Measurements from ENCODE around the gene MAP3K1. TPM values are rescaled to one million over a fixed set of nuclear protein-coding genes. Genes with fewer than 3 reads are reported as not detected.

MAP3K1 gene
- total RNA-seq, 1 experiment from 2014 or later, result 8.5 TPM

- 0 out of 4 replicates have a peak, but pooled peaks cover 0 to 4% of the 10 kb centered on the region in 2 experiments for H3K36me3 ChIP-seq (ENCODE audit: control insufficient read depth in 1 of 2, insufficient read depth in 2 of 2, low read length in 2 of 2)
- RAD21 ChIA-PET (ENCODE audit: low non-redundant PET in 1 of 2, low total read pairs in 2 of 2, uncharacterized antibody in 2 of 2, unreplicated experiment in 2 of 2), result no interaction called here
- intact Hi-C loops (cut with micrococcal nuclease), result no loop called here
- TF ChIP-seq POLR2A (IDR thresholded peaks at IDR 0.05; ENCODE audit: borderline replicate concordance, extremely low read depth, insufficient read depth, insufficient read length), result no peak
- no peak for TF ChIP-seq POLR2AphosphoS5 (IDR thresholded peaks at IDR 0.05; ENCODE audit: low read depth, low read length)
- no peak for TF ChIP-seq TCF7L2 (IDR thresholded peaks at IDR 0.05; ENCODE audit: borderline replicate concordance, extremely low read depth, insufficient read depth, insufficient read length)
- no peak for TF ChIP-seq MAX (IDR thresholded peaks at IDR 0.05)
- no peak for TF ChIP-seq EGR1 (IDR thresholded peaks at IDR 0.05; ENCODE audit: low read depth)
- no peak for TF ChIP-seq CTCF (IDR thresholded peaks at IDR 0.05 in 2 of 3, conservative IDR thresholded peaks at IDR 0.05 in 1 of 3; ENCODE audit: borderline replicate concordance in 1 of 3, insufficient read depth in 1 of 3, low read depth in 2 of 3, low read length in 2 of 3)
- no peak for TF ChIP-seq YY1 (IDR thresholded peaks at IDR 0.05; ENCODE audit: extremely low read depth, insufficient replicate concordance, low read depth, low read length)
- no peak for TF ChIP-seq CBX3 (IDR thresholded peaks at IDR 0.05; ENCODE audit: low read depth)
- TF ChIP-seq ELF1 (IDR thresholded peaks at IDR 0.05; ENCODE audit: borderline replicate concordance, low read depth), result no peak
- no peak for TF ChIP-seq JUND (IDR thresholded peaks at IDR 0.05)
- no peak for TF ChIP-seq SRF (IDR thresholded peaks at IDR 0.05; ENCODE audit: low read depth)
- TF ChIP-seq ZBTB33 (IDR thresholded peaks at IDR 0.05; ENCODE audit: extremely low read depth, insufficient replicate concordance, low read length), result no peak
- TF ChIP-seq SIN3A (IDR thresholded peaks at IDR 0.05; ENCODE audit: low read depth), result no peak
- TF ChIP-seq ATF3 (IDR thresholded peaks at IDR 0.05), result no peak
- TF ChIP-seq REST (IDR thresholded peaks at IDR 0.05; ENCODE audit: low read depth), result no peak
- TF ChIP-seq EZH2phosphoT487 (IDR thresholded peaks at IDR 0.05; ENCODE audit: borderline replicate concordance), result no peak
- no peak for TF ChIP-seq ZNF274 (IDR thresholded peaks at IDR 0.05; ENCODE audit: low read depth, low read length)
- no peak for TF ChIP-seq EZH2 (IDR thresholded peaks at IDR 0.05)
- no peak for TF ChIP-seq SP1 (IDR thresholded peaks at IDR 0.05; ENCODE audit: low read depth)
- H3K9me3 ChIP-seq (ENCODE audit: control insufficient read depth in 1 of 2, insufficient read depth in 1 of 2, low read depth in 1 of 2, low read length in 2 of 2), result no peaks in the 10 kb centered on the region
- H3K79me2 ChIP-seq (ENCODE audit: insufficient read depth, low read length), result no peaks in the 10 kb centered on the region
- DNase-seq (ENCODE audit: low read depth, low spot score) (no peak), ATAC-seq (no peak)
- H3K9me2 ChIP-seq (ENCODE audit: insufficient read depth), result no peaks in the 10 kb centered on the region
- no peak overlapping the region for H3K9ac ChIP-seq (ENCODE audit: low read length)
- no TSS peak for BruUV-seq (replicated peaks)
- H3K27me3 ChIP-seq (ENCODE audit: insufficient read depth, low read length), result no peaks in the 10 kb centered on the region
- no peaks in the 10 kb centered on the region; the same call in 1 of the 2 replicates for H4K20me1 ChIP-seq (ENCODE audit: insufficient read depth)
- no peak overlapping the region for H3K4me2 ChIP-seq (ENCODE audit: low read length)
- POLR2A ChIA-PET, result no interaction called here
- H3K4me1 ChIP-seq (ENCODE audit: control insufficient read depth in 1 of 2, insufficient read depth in 2 of 2, low read length in 2 of 2), result no peaks in the 10 kb centered on the region
- no peak overlapping the region for H3K27ac ChIP-seq (ENCODE audit: low read depth, low read length)
- H2AFZ ChIP-seq (ENCODE audit: low read depth, low read length, poor library complexity, severe bottlenecking), result no peak overlapping the region
- no peak overlapping the region for H3K4me3 ChIP-seq (replicated peaks in 1 of 2; ENCODE audit: low read depth in 1 of 2, low read length in 2 of 2)
- CTCF ChIA-PET, result no interaction called here
Measured at GRCh38 chr5:56858777-56859442, 43.6 kb downstream of the MAP3K1 start.
